Peyer's patch (tissue), 4 donors: ENCODE measurements around the gene RECK. TPM values are rescaled to one million over a fixed set of nuclear protein-coding genes. Genes with fewer than 3 reads are reported as not detected.
A peak's percentile ranks its signal among the peaks of the same experiment; 100 is the strongest.

Experiments
- DNase-seq, 3 donors: peaks; one replicate each; pipeline ENCODE4 v3.0.0-alpha.2; 2017 to 2019
- H3K27ac ChIP-seq, 4 donors: fragments of 200-600 bp; sonication (generic); one replicate each; pipeline ENCODE4 v1.5.1; 2016 to 2019
- H3K27me3 ChIP-seq, 2 donors: fragments of 200-600 bp; sonication (generic); one replicate each; pipeline ENCODE4 v1.5.1; 2019
- H3K36me3 ChIP-seq, 3 donors: fragments of 200-600 bp; sonication (generic); one replicate each; pipeline ENCODE4 v1.5.1; 2016 to 2019
- H3K4me1 ChIP-seq, 4 donors: fragments of 200-600 bp; sonication (generic); one replicate each; pipeline ENCODE4 v1.5.1; 2016 to 2019
- H3K4me3 ChIP-seq, 4 donors: fragments of 200-600 bp; sonication (generic); 1 replicate in 3 of 4; 2 replicates in 1 of 4; pipeline ENCODE4 v1.5.1; 2016 to 2019; ENCODE audit warnings: mild to moderate bottlenecking in 1 of 4
- H3K9me3 ChIP-seq, 4 donors: fragments of 200-600 bp; sonication (generic); one replicate each; pipeline ENCODE4 v1.5.1; 2016 to 2019; ENCODE audit warnings: mild to moderate bottlenecking in 1 of 4
- CTCF ChIP-seq, 6 experiments: fragments of 450-650 bp in 4 of 6; fragments of 200-600 bp in 2 of 6; sonication (generic) in 1 of 6; IDR thresholded peaks; one replicate each; pipeline ENCODE4 v1.5.1; 2017 to 2019; ENCODE audit warnings: antibody characterized with exemption in 6 of 6, mild to moderate bottlenecking in 3 of 6, moderate library complexity in 1 of 6
- POLR2A ChIP-seq, 2 donors: fragments of 450-650 bp; IDR thresholded peaks; one replicate each; pipeline ENCODE4 v1.5.1; 2017; ENCODE audit warnings: antibody characterized with exemption in 2 of 2, mild to moderate bottlenecking in 2 of 2, moderate library complexity in 2 of 2
- total RNA-seq, 4 donors: library from RNA; depleted of rRNA; stranded (reverse); fragments of >200 nt; gene quantifications; one replicate each; pipeline ENCODE4 v1.1.0, GENCODE V29; 2016

RECK gene
- total RNA-seq, 4 donors from 2014 or later: 1.9 to 8.3 (median 5.9) TPM

- DNase-seq: no peak
- H3K27ac ChIP-seq: no peak overlapping the region
- TF ChIP-seq CTCF (IDR thresholded peaks at IDR 0.05) (no peak), POLR2A (IDR thresholded peaks at IDR 0.05) (no peak)
- H3K27me3 ChIP-seq: no peaks in the 10 kb centered on the region
- H3K4me3 ChIP-seq: no peak overlapping the region
- no peaks in the 10 kb centered on the region for H3K36me3 ChIP-seq
- no peaks in the 10 kb centered on the region for H3K9me3 ChIP-seq
- peaks cover 9 to 62% (median 19%) of the 10 kb centered on the region in 4 donors for H3K4me1 ChIP-seq
Observed at GRCh38 chr9:36138496-36138895, 101.8 kb downstream of the RECK start.

- Histone ChIP-seq H3K36me3 (no peaks in the 10 kb centered on the region), H3K4me1 (peaks cover 9 to 66% (median 21%) of the 10 kb centered on the region in 4 donors), H3K27ac (no peak overlapping the region)
Observed at GRCh38 chr9:36138901-36139300, 102.2 kb downstream of the RECK start.

GRCh38 chr9:36140086-36141084, 103.7 kb downstream of the RECK start:
- no peaks in the 10 kb centered on the region for H3K36me3 ChIP-seq
- H3K4me1 ChIP-seq: peaks cover 9 to 74% (median 25%) of the 10 kb centered on the region in 4 donors
- H3K9me3 ChIP-seq: no peaks in the 10 kb centered on the region
- TF ChIP-seq POLR2A (IDR thresholded peaks at IDR 0.05) (no peak), CTCF (IDR thresholded peaks at IDR 0.05) (no peak)
- H3K27me3 ChIP-seq: no peaks in the 10 kb centered on the region
- peak overlapping the region; percentile 2 to 54 (median 50) for H3K27ac ChIP-seq
- DNase-seq: no peak
- H3K4me3 ChIP-seq: no peak overlapping the region

More at GRCh38 chr9:36138901-36139300, 102.2 kb downstream of the RECK start:
- TF ChIP-seq CTCF (IDR thresholded peaks at IDR 0.05): no peak
- no peak for TF ChIP-seq POLR2A (IDR thresholded peaks at IDR 0.05)
- no peaks in the 10 kb centered on the region for H3K27me3 ChIP-seq
- no peaks in the 10 kb centered on the region for H3K9me3 ChIP-seq
- no peak overlapping the region for H3K4me3 ChIP-seq
- DNase-seq: no peak

GRCh38 chr9:36141288-36141687, 104.6 kb downstream of the RECK start:
- peaks cover 9 to 67% (median 24%) of the 10 kb centered on the region in 4 donors for H3K4me1 ChIP-seq
- H3K36me3 ChIP-seq: no peaks in the 10 kb centered on the region
- peak overlapping the region; percentile 6 to 83 (median 42) for H3K27ac ChIP-seq
- no peak for DNase-seq
- no peak overlapping the region for H3K4me3 ChIP-seq
- no peaks in the 10 kb centered on the region for H3K9me3 ChIP-seq
- TF ChIP-seq POLR2A (IDR thresholded peaks at IDR 0.05) (no peak), CTCF (IDR thresholded peaks at IDR 0.05) (peak in 2 of 6 experiments; percentile 12 to 19)
- H3K27me3 ChIP-seq: no peaks in the 10 kb centered on the region

- H3K36me3 ChIP-seq: no peaks in the 10 kb centered on the region
- no peak for DNase-seq
- peaks cover 9 to 67% (median 24%) of the 10 kb centered on the region in 4 donors for H3K4me1 ChIP-seq
- peak overlapping the region in 3 of 4 donors; percentile 6 to 83 (median 31) for H3K27ac ChIP-seq
- TF ChIP-seq POLR2A (IDR thresholded peaks at IDR 0.05): no peak
- H3K4me3 ChIP-seq: no peak overlapping the region
- H3K27me3 ChIP-seq: no peaks in the 10 kb centered on the region
- no peaks in the 10 kb centered on the region for H3K9me3 ChIP-seq
Observed at GRCh38 chr9:36141761-36142160, 105.0 kb downstream of the RECK start.
